Panc1 (cell line): Measurements from ENCODE around the gene NFIC. TPM values are rescaled to one million over a fixed set of nuclear protein-coding genes. Genes with fewer than 3 reads are reported as not detected.

Experiments
- ATAC-seq: fragments of 200-7000 bp; cut with Tn5 transposase; 2 replicates; pipeline ENCODE4 v1.9.1; 2020; ENCODE audit warnings: mild to moderate bottlenecking, moderate library complexity
- BruUV-seq: library from RNA; stranded (reverse); fragments of 400-500 nt; replicated peaks from 2 replicates; lab custom pipeline; 2021; lab: Mats Ljungman, UMichigan
- CTCF ChIA-PET: fragments of 300-600 bp; sonication (Branson Sonifier 250); formaldehyde crosslinking; loops from one replicate; lab custom pipeline; 2022; ENCODE audit warnings: antibody characterized with exemption; lab: Charles Lee
- POLR2A ChIA-PET: fragments of 300-600 bp; sonication (Branson Sonifier 250); formaldehyde crosslinking; loops from one replicate; lab custom pipeline; 2022; ENCODE audit warnings: antibody characterized with exemption; lab: Charles Lee
- DNase-seq: peaks from one replicate; pipeline ENCODE4 v3.0.0-alpha.2; 2010; ENCODE audit warnings: low read depth, low spot score
- H3K27ac ChIP-seq: 2 replicates; pipeline ENCODE4 v1.5.1; 2011; ENCODE audit warnings: mild to moderate bottlenecking, low read length, inconsistent platforms
- H3K27me3 ChIP-seq: fragments of 200-500 bp; sonication (Bioruptor generic); 2 replicates; pipeline ENCODE4 v1.6.0; 2014; ENCODE audit warnings: low read length, inconsistent platforms; ENCODE audit not compliant: control insufficient read depth, insufficient read depth
- H3K36me3 ChIP-seq: fragments of 200-500 bp; sonication (Bioruptor generic); 2 replicates; pipeline ENCODE4 v1.5.1; 2014; ENCODE audit warnings: inconsistent platforms, mild to moderate bottlenecking, low read length, moderate library complexity; ENCODE audit not compliant: control insufficient read depth, insufficient read depth
- H3K4me1 ChIP-seq: 2 replicates; pipeline ENCODE4 v1.5.1; 2011; ENCODE audit warnings: inconsistent platforms, mild to moderate bottlenecking, low read length, moderate library complexity; ENCODE audit not compliant: control insufficient read depth, insufficient read depth
- H3K4me3 ChIP-seq, 2 experiments: 2 replicates each; pipeline ENCODE4 v1.5.1; 2011 to 2012; ENCODE audit warnings: low read depth in 2 of 2, low read length in 2 of 2, mild to moderate bottlenecking in 2 of 2, inconsistent platforms in 1 of 2, moderate library complexity in 1 of 2
- H3K9me3 ChIP-seq: fragments of 200-500 bp; sonication (Bioruptor generic); 2 replicates; pipeline ENCODE4 v1.5.1; 2014; ENCODE audit warnings: low read depth, mild to moderate bottlenecking, inconsistent platforms, low read length, moderate library complexity; ENCODE audit not compliant: control insufficient read depth, insufficient read depth
- CTCF ChIP-seq: fragments of 450-650 bp; IDR thresholded peaks from 2 replicates; pipeline ENCODE4 v1.5.1; 2017; ENCODE audit warnings: mild to moderate bottlenecking
- POLR2AphosphoS5 ChIP-seq: IDR thresholded peaks from 2 replicates; pipeline ENCODE4 v1.6.1; 2012; ENCODE audit warnings: mild to moderate bottlenecking, low read depth, low read length, moderate library complexity
- REST ChIP-seq, 2 experiments: IDR thresholded peaks; 2 replicates each; pipeline ENCODE4 v1.6.1; 2011 to 2012; ENCODE audit warnings: low read depth in 2 of 2, control low read depth in 1 of 2, low read length in 1 of 2, mild to moderate bottlenecking in 1 of 2, moderate library complexity in 1 of 2; ENCODE audit not compliant: insufficient read depth in 1 of 2
- SIN3A ChIP-seq: IDR thresholded peaks from 2 replicates; pipeline ENCODE4 v1.6.1; 2012; ENCODE audit warnings: low read depth, mild to moderate bottlenecking, low read length, moderate library complexity, borderline replicate concordance; ENCODE audit not compliant: insufficient read depth
- TCF7L2 ChIP-seq: IDR thresholded peaks from 2 replicates; pipeline ENCODE4 v1.6.1; 2011; ENCODE audit warnings: mild to moderate bottlenecking, low read depth, low read length, inconsistent platforms
- in situ Hi-C: cut with HindIII; loops from 2 replicates; pipeline ENCODE4 v1.10.0; 2016; ENCODE audit warnings: low sequenced_read_pairs, low pct_unique_long_range_greater_than_20kb
- intact Hi-C: fragments of 100-400 bp; cut with micrococcal nuclease; formaldehyde crosslinking; loops from one replicate; pipeline ENCODE4 v1.10.0; 2022; ENCODE audit not compliant: unreplicated experiment
- total RNA-seq: library from RNA; stranded (reverse); gene quantifications from one replicate; pipeline ENCODE4 v1.2.1, GENCODE V29; 2021; ENCODE audit not compliant: unreplicated experiment

NFIC gene
- total RNA-seq, 1 experiment from 2014 or later, result 120 TPM

GRCh38 chr19:3373971-3374368 is 7.6 kb downstream of the NFIC start:
- H3K4me1 ChIP-seq, result peaks cover 56% of the 10 kb centered on the region
- no peak for DNase-seq
- POLR2A ChIA-PET, result interaction anchor here (0.6 kb wide), 1 partner anchor 144 kb away, joined by 8 read pairs; no protein-coding TSS in a partner anchor
- TF ChIP-seq POLR2AphosphoS5, result no peak
- no peak for TF ChIP-seq TCF7L2
- no peak for TF ChIP-seq REST (IDR thresholded peaks at IDR 0.05; ENCODE audit: insufficient read depth in 1 of 2, low read depth in 2 of 2, low read length in 1 of 2)
- TF ChIP-seq CTCF, result no peak
- TF ChIP-seq SIN3A, result no peak
- no peaks in the 10 kb centered on the region for H3K36me3 ChIP-seq
- no peak for ATAC-seq
- no TSS peak for BruUV-seq
- CTCF ChIA-PET, result interaction anchor here (0.6 kb wide), 1 partner anchor 28 kb away, joined by 3 read pairs; no protein-coding TSS in a partner anchor
- H3K9me3 ChIP-seq, result no peaks in the 10 kb centered on the region
- peak overlapping the region; percentile 95 for H3K27ac ChIP-seq
- no peaks in the 10 kb centered on the region for H3K27me3 ChIP-seq
- in situ Hi-C loops (no loop called here), intact Hi-C loops (no loop called here)
- H3K4me3 ChIP-seq, result peak overlapping the region in 1 of 2 experiments; percentile 20; a peak in 1 of 4 replicates

- H3K4me3 ChIP-seq, result peak overlapping the region in 1 of 2 experiments; percentile 20; a peak in 2 of 4 replicates
- H3K9me3 ChIP-seq, result no peaks in the 10 kb centered on the region
- peaks cover 57% of the 10 kb centered on the region for H3K4me1 ChIP-seq
- POLR2A ChIA-PET, result no interaction called here
- ATAC-seq, result peak; percentile 50
- intact Hi-C loops (no loop called here), in situ Hi-C loops (no loop called here)
- H3K27me3 ChIP-seq, result no peaks in the 10 kb centered on the region
- peak overlapping the region; percentile 95 for H3K27ac ChIP-seq
- CTCF ChIA-PET, result interaction anchor here (0.6 kb wide), 2 partner anchors 27 to 65 kb away, joined by 3 to 7 read pairs; no protein-coding TSS in a partner anchor
- TF ChIP-seq TCF7L2, result no peak
- no peak for TF ChIP-seq REST (IDR thresholded peaks at IDR 0.05; ENCODE audit: insufficient read depth in 1 of 2, low read depth in 2 of 2, low read length in 1 of 2)
- no peak for TF ChIP-seq CTCF
- TF ChIP-seq SIN3A, result no peak
- no peak for TF ChIP-seq POLR2AphosphoS5
- DNase-seq, result no peak
- H3K36me3 ChIP-seq, result no peaks in the 10 kb centered on the region
- BruUV-seq, result TSS peak; percentile 6
Measured at GRCh38 chr19:3374369-3375112, 8.2 kb downstream of the NFIC start.
